GM21576 (cell line): ENCODE data around the gene ZNF808.
"Not testable (repeated sequence)": the region's sequence is repeated elsewhere in the genome, so short reads cannot be mapped to it uniquely, and the experiment has no call there.

Experiments used
- ATAC-seq: cut with Tn5 transposase; IDR thresholded peaks from one replicate; pipeline ENCODE4 v1.9.1; 2021; ENCODE audit warnings: mild to moderate bottlenecking, moderate library complexity; ENCODE audit not compliant: unreplicated experiment

Gene ZNF808

GRCh38 chr19:52527134-52527955 lies at the start of gene ZNF808:
TSS of gene ZNF808 (plus strand) at chr19:52527668. CDS start at chr19:52543285, 15,617 bp downstream.
- peak; percentile 77 for ATAC-seq

- not testable (repeated sequence) for ATAC-seq
Measured at GRCh38 chr19:52484111-52484743, 43.2 kb upstream of the ZNF808 start.

DNA sequence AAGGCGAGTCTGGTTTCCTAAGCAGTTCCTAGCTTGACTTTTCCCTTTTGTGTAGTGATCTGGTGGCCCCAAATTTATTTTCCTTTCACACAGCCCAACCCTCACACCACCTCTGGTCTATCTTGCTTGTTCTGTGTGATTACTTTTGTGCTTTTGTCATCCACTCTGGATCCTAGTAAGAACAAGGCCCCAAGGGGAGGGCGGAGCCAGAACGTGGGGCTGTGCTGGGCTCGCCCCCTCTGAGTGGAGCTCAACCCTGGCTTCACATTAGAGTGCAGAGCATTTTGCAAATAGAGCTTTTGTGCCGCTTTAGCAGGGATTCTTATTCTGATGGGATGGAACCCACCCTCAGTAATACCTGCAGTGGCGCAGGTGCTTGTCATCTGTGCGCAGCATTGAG lies 42.4 kb upstream of the ZNF808 start:
- not testable (repeated sequence) for ATAC-seq

GRCh38 chr19:52485561-52486240 lies 41.8 kb upstream of the ZNF808 start:
- ATAC-seq = not testable (repeated sequence)

- no peak for ATAC-seq
Measured at GRCh38 chr19:52492201-52492993, 35.1 kb upstream of the ZNF808 start.

- ATAC-seq = no peak
Measured at GRCh38 chr19:52492994-52493470, 34.4 kb upstream of the ZNF808 start.

DNA sequence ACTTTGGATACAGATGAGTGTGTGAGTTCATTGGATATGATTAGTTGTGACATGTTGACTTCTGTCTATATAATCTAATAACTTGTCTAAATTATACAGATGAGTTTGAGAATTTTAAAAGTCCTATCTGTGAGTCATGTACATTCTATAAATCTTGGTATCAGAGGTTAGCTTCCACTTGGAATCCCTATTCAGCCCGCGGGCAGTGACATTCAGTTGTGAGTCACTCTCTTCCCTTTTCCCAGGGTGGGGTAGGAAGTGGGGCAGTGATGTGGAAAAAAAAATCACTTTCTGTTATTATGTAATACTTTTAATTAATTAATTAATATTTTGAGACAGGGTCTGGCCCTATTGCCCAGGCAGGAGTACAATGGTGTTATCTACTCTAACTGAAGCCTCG lies 33.0 kb upstream of the ZNF808 start:
- ATAC-seq = no peak

DNA sequence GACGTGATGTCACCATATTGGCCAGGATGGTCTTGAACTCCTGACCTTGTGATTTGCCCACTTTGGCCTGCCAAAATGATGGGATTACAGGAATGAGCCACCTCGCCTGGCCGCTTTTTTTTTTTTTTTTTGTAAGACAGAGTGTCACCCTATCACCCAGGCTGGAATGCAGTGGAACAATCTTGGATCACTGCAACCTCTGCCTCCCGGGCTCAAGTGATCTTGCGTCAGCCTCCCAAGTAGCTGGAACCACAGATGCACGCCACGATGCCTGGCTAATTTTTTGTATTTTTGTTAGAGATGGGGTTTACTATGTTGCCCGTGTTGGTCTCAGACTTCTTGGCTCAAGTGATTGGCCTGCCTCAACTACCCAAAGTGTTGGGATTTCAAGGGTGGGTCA lies 28.9 kb upstream of the ZNF808 start:
- ATAC-seq = no peak

GRCh38 chr19:52500474-52500873 lies 27.0 kb upstream of the ZNF808 start:
- not testable (repeated sequence) for ATAC-seq

GRCh38 chr19:52500991-52501390 lies 26.5 kb upstream of the ZNF808 start:
- ATAC-seq = not testable (repeated sequence)

- ATAC-seq = no peak
Measured at GRCh38 chr19:52507266-52507665, 20.2 kb upstream of the ZNF808 start.

GRCh38 chr19:52516191-52516590 lies 11.3 kb upstream of the ZNF808 start:
- ATAC-seq = no peak

DNA sequence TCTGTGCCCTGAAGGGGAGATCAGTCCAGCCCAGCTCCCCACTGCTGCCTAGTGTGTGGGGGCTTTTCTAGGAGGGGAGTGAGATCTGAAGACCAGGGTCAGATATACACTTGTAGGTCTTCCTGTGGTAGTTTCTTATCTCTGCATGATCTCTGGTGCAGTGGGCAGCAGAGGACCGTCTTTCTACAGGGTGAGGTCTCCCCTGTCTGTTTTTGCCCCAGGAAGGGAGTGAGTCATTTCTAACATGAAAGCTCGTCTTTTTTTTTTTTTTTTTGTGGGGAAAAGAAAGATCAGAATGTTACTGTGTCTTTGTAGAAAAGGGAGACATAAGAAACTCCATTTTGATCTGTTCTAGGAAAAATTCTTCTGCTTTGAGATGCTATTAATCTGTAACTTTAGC lies 8.8 kb upstream of the ZNF808 start:
- ATAC-seq = no peak

- not testable (repeated sequence) for ATAC-seq
Measured at GRCh38 chr19:52519175-52519574, 8.3 kb upstream of the ZNF808 start.

- no peak for ATAC-seq
Measured at GRCh38 chr19:52520013-52520412, 7.5 kb upstream of the ZNF808 start.

GRCh38 chr19:52522551-52522950 lies 4.9 kb upstream of the ZNF808 start:
- ATAC-seq = no peak

GRCh38 chr19:52524086-52524485 lies 3.4 kb upstream of the ZNF808 start:
- no peak for ATAC-seq

DNA sequence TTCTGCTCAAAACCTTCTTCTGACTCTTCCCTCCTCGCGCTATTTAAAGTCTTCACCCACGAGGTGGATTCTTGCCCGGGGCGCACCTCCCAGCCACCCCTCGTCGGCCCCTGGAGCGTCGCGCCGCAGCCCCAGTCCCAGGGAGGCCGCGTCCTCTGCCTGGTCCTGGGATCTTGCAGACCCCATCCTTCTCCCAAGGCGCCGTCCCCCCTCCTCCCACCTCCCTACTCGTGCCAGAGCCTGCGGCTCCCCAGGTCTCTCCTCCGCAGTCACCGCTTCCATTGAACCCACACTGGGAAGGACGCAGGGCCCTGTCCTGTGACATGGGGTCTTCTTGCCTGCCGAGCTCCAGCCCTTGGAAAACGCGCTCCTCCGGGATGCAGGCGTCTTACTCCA lies 486 bp downstream of the ZNF808 start:
- peak; percentile 18 for ATAC-seq

DNA sequence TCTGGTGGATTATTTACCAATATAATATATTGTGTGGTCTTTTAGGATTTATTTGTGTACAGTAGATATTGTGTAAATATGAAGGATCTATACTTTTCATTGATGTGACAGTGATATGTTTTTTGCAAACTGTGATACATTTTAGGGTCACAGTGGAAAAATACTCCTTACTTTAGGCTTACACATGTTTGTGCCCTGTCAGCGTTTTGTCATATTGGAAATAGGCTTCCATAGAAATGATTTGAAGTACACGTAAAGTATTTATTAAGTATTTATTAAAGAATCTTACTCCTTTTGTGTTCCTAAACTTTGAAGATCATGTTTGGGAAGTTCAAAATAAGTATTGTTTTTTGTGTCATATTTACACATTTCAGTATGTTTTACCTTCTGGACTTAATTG lies 5.0 kb downstream of the ZNF808 start:
- no peak for ATAC-seq

GRCh38 chr19:52533901-52534300 lies 6.4 kb downstream of the ZNF808 start:
- no peak for ATAC-seq

GRCh38 chr19:52535385-52535770 lies 7.9 kb downstream of the ZNF808 start:
- ATAC-seq = not testable (repeated sequence)
